GM12878 (cell line): Measurements from ENCODE around the gene HIC1. TPM values are rescaled to one million over a fixed set of nuclear protein-coding genes. Genes with fewer than 3 reads are reported as not detected.
A peak's percentile ranks its signal among the peaks of the same experiment; 100 is the strongest.

ENCODE experiments used
- CBFB ChIP-seq: IDR thresholded peaks from 2 replicates; pipeline ENCODE4 v1.6.1; 2016; ENCODE audit warnings: antibody characterized with exemption, low read depth
- ETV6 ChIP-seq, 2 experiments: fragments of 450-650 bp in 1 of 2; IDR thresholded peaks in 1 of 2; conservative IDR thresholded peaks in 1 of 2; 2 replicates each; pipeline ENCODE4 v1.6.1; 2014; ENCODE audit warnings: antibody characterized with exemption in 1 of 2, borderline replicate concordance in 1 of 2, low read depth in 1 of 2, mild to moderate bottlenecking in 1 of 2, moderate library complexity in 1 of 2
- IRF4 ChIP-seq: IDR thresholded peaks from 2 replicates; pipeline ENCODE4 v1.6.1; 2011; ENCODE audit warnings: low read depth, low read length
- NR2C2 ChIP-seq: IDR thresholded peaks from 2 replicates; pipeline ENCODE4 v1.6.1; 2011; ENCODE audit warnings: borderline replicate concordance, low read depth; ENCODE audit not compliant: control insufficient read depth, insufficient read length
- POLR2AphosphoS5 ChIP-seq: IDR thresholded peaks from 2 replicates; pipeline ENCODE4 v1.6.1; 2011; ENCODE audit warnings: mild to moderate bottlenecking, low read length, inconsistent platforms
- RAD21 ChIP-seq: IDR thresholded peaks from 2 replicates; pipeline ENCODE4 v1.6.1; 2011; ENCODE audit warnings: mild to moderate bottlenecking, low read depth, low read length, moderate library complexity; ENCODE audit not compliant: insufficient read depth
- REST ChIP-seq: IDR thresholded peaks from 2 replicates; pipeline ENCODE4 v1.6.1; 2012; ENCODE audit warnings: mild to moderate bottlenecking, low read depth, low read length
- polyA plus RNA-seq, 11 experiments: library from polyadenylated mRNA; depleted of rRNA in 4 of 11; unstranded in 6 of 11; stranded (reverse) in 5 of 11; fragments of >200 nt; fragmentation: Nextera tagmentation in 4 of 11; fragmentation: Illumina TruSeq in 1 of 11; extraction: Ambion mirVana in 4 of 11; extraction: Trizol in 1 of 11; gene quantifications; 1 replicate in 1 of 11; 2 replicates in 10 of 11; pipeline versions ENCODE4 v1.2.1 to v1.2.3, GENCODE V29; 2011 to 2016; ENCODE audit warnings: inconsistent platforms in 2 of 11, missing spikeins in 2 of 11, low read depth in 1 of 11
- total RNA-seq, 4 experiments: library from RNA; depleted of rRNA in 3 of 4; stranded (reverse); fragments of >200 nt in 3 of 4; fragmentation: Illumina TruSeq in 1 of 4; extraction: Trizol in 1 of 4; gene quantifications; 2 replicates each; pipeline versions ENCODE4 v1.2.1 to v1.2.3, GENCODE V29; 2013 to 2021

Gene HIC1
- total and polyA plus RNA-seq, 10 of the 15 experiments (the other 5 are each of a cell fraction or from before 2014, with no cell fraction given) = 0.11 to 61.1 (median 4.9) TPM

DNA sequence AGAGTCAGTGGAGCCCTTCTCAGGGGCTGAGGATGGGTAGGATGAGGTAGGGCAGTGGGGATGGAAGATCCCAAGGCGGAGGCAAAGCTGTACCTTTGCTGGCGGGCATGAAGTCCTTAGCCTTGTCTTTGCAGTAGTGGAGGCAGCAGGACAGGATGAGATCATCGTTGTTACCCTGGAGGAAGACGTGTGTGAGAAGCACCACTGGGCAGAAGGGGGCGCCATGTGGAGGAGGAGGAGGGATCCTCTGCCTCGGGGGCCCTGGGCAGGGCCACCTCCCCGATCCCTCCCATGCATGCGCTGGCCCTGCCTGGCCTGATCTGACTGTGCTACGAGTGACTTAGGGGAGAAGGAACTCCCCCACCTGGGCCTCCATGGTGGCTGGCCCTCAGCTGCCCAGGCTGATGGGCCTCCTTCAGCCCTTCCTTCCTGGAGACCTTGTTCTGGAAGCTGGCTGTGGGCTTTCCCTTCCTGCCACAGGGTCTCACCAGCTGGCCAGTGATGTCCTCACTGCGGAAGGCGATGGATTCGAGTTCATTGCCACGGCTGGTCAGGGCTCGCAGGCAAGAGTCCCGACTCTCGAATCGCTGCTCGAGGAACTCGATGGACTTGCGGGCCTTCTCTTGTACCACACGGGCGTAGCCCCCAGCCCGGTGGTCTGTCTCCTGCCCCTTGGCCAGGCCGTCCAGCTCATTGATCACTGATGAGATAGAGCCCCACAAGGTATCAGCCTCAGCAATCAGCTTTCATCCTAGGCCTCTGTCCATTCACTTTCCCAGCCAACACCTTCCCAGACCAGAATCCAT, 10.3 kb downstream of the HIC1 start (continued):
- no peak for TF ChIP-seq REST
- peak; percentile 54; the same call in 1 of the 2 replicates for TF ChIP-seq IRF4
- TF ChIP-seq CBFB = no peak
- no peak for TF ChIP-seq NR2C2
- peak; percentile 61 for TF ChIP-seq RAD21
- 0 out of 4 replicates have a peak, but pooled peaks of 1 of the 2 experiments have one; percentile 16 for TF ChIP-seq ETV6 (conservative IDR thresholded peaks at IDR 0.05 in 1 of 2, IDR thresholded peaks at IDR 0.05 in 1 of 2; ENCODE audit: borderline replicate concordance in 1 of 2, low read depth in 1 of 2)
- TF ChIP-seq POLR2AphosphoS5 = peak; percentile 43
